ENCODE measurements around the gene KRTAP9-8.
"Not testable (repeated sequence)": the region's sequence is repeated elsewhere in the genome, so short reads cannot be mapped to it uniquely, and the experiment has no call there.

KRTAP9-8 gene

DNA sequence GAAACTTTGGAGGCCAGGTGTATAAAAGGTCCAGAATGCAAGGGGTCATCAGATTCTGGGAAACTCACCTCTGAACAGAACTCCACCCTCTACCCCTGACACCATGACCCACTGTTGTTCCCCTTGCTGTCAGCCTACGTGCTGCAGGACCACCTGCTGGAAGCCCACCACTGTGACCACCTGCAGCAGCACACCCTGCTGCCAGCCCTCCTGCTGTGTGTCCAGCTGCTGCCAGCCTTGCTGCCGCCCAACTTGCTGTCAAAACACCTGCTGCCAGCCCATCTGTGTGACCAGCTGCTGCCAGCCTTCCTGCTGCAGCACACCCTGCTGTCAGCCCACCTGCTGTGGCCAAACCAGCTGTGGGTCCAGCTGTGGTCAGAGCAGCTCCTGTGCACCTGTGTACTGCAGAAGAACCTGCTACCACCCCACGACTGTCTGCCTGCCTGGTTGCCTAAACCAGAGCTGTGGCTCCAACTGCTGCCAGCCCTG, at the start of gene KRTAP9-8:
KRTAP9-8 (plus strand) TSS at position 51 of the 489 bp plus-strand sequence; CDS start at position 104, 53 bp downstream.
- H3K4me3 Mint-ChIP-seq; DNase-seq; H3K36me3 Mint-ChIP-seq; H3K27ac Mint-ChIP-seq; H3K4me1 Mint-ChIP-seq; H3K9me3 Mint-ChIP-seq; ATAC-seq (replicated peaks): not testable (repeated sequence)
- peaks cover 23 to 29% of the 10 kb centered on the region in 2 donors for H3K27me3 Mint-ChIP-seq

GRCh38 chr17:41189837-41190318, 47.9 kb upstream of the KRTAP9-8 start, which contains the start of gene KRTAP9-1:
KRTAP9-1 (plus strand) TSS chr17:41189887; CDS start chr17:41189887, 0 bp downstream.
- not testable (repeated sequence) for H3K27ac Mint-ChIP-seq; H3K4me1 Mint-ChIP-seq; H3K36me3 Mint-ChIP-seq; H3K9me3 Mint-ChIP-seq; DNase-seq; H3K4me3 Mint-ChIP-seq; ATAC-seq (replicated peaks)
- peaks cover 15 to 34% of the 10 kb centered on the region in 2 donors for H3K27me3 Mint-ChIP-seq

GRCh38 chr17:41190328-41190727, 47.5 kb upstream of the KRTAP9-8 start:
- Mint-ChIP-seq H3K4me3 (no peak overlapping the region), H3K27me3 (peaks cover 15 to 34% of the 10 kb centered on the region in 2 donors), H3K36me3 (no peaks in the 10 kb centered on the region), H3K27ac (no peak overlapping the region), H3K9me3 (peaks cover 0 to 3% of the 10 kb centered on the region in 2 donors), H3K4me1 (no peaks in the 10 kb centered on the region)
- DNase-seq (no peak), ATAC-seq (replicated peaks) (no peak)

DNA sequence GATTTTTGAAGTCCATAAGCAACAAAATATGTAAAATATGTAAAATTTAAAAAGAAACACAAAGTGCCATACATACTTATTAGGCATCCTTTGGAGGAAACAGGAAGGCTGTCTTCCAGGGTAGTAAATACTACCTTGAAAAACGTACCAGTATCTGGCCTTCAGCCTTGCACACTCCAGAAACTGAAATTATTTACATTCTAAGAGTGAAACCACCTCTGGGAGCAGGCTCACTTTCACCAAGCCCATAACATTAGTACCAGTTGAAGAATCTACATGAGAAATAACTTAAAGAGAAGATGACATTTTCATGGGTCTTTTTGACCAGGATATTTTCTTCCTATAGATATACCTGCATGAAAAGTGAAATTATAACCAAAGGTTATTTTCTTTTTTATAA, 41.7 kb upstream of the KRTAP9-8 start:
- no peak overlapping the region for H3K27ac Mint-ChIP-seq
- peaks cover 3 to 18% of the 10 kb centered on the region in 2 donors for H3K27me3 Mint-ChIP-seq
- peaks cover 0 to 2% of the 10 kb centered on the region in 2 donors for H3K4me1 Mint-ChIP-seq
- H3K36me3 Mint-ChIP-seq: no peaks in the 10 kb centered on the region
- no peak overlapping the region for H3K4me3 Mint-ChIP-seq
- H3K9me3 Mint-ChIP-seq: peaks cover 0 to 7% of the 10 kb centered on the region in 2 donors
- no peak for ATAC-seq (replicated peaks)
- no peak for DNase-seq

GRCh38 chr17:41199421-41200078, 38.2 kb upstream of the KRTAP9-8 start:
- Mint-ChIP-seq H3K27me3 (peaks cover 0 to 6% of the 10 kb centered on the region in 2 donors), H3K4me3 (no peak overlapping the region), H3K4me1 (peaks cover 0 to 2% of the 10 kb centered on the region in 2 donors), H3K36me3 (no peaks in the 10 kb centered on the region), H3K27ac (no peak overlapping the region), H3K9me3 (peaks cover 0 to 4% of the 10 kb centered on the region in 2 donors)
- ATAC-seq (replicated peaks): no peak
- no peak for DNase-seq

DNA sequence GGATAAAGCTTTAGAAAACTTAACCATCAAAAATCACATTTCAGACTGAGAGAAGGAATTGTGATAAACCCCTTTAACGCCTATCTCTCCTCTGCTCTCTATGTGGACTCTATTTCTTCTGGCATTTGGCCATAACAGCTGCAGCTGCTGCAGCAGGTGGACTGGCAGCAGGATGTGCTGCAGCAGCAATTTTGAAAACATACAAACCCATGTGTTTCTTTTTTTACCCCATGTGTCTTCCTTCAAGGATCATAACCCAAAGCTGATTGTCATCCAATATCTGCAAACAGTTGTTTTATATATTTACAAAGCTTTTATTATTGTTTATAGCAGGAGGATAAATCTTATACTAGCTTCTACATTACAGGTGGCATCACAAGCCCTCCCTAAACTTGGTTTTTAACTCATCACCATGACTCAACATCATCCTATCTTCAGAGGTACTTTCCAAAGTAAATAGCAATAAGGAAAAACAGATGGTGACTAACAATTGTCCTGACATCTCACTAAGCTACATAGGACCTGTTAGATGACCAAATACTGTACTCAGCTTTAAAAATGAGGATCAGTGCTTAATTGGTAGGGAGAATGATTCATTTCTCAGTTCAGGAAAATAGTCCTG, 25.8 kb upstream of the KRTAP9-8 start:
- H3K4me1 Mint-ChIP-seq: peaks cover 8 to 19% of the 10 kb centered on the region in 2 donors
- ATAC-seq (replicated peaks): peak; percentile 45 to 79

DNA sequence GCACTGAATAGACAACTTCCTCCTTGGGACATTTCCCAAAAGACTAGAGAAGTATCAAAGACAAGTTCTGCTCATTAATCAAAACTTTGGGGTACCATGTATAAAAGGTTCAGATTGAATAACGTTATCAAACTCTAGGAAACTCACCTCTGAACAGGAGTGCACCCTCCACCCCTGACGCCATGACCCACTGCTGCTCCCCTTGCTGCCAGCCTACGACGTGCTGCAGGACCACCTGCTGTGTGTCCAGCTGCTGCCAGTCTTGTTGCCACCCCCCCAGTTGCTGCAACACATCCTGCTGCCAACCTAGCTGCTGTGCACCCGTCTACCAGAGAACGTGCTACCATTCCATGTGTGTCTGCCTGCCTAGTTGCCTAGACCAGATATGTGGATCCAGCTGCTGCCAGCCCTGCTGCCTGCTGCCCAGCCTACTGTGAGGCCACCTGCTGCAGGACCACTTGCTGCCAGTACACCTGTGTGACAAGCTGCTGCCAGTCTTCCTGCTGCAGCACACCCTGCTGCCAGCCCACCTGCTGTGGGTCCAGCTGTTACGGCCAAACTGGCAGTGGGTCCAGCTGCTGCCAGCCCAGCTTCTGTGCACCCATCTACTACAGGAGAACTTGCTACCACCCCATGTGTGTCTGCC, 25.2 kb upstream of the KRTAP9-8 start:
- H3K9me3 Mint-ChIP-seq: peaks cover 0 to 1% of the 10 kb centered on the region in 2 donors
- no peak overlapping the region for H3K27ac Mint-ChIP-seq
- H3K4me3 Mint-ChIP-seq: no peak overlapping the region
- H3K27me3 Mint-ChIP-seq: peaks cover 27 to 29% of the 10 kb centered on the region in 2 donors
- no peaks in the 10 kb centered on the region for H3K36me3 Mint-ChIP-seq
- ATAC-seq (replicated peaks) (no peak), DNase-seq (no peak)
- H3K4me1 Mint-ChIP-seq: peaks cover 8 to 19% of the 10 kb centered on the region in 2 donors

More for the DNA sequence above, 25.8 kb upstream of the KRTAP9-8 start:
- H3K36me3 Mint-ChIP-seq: no peaks in the 10 kb centered on the region
- no peak overlapping the region for H3K4me3 Mint-ChIP-seq
- no peak for DNase-seq
- peaks cover 0 to 1% of the 10 kb centered on the region in 2 donors for H3K9me3 Mint-ChIP-seq
- peaks cover 27 to 29% of the 10 kb centered on the region in 2 donors for H3K27me3 Mint-ChIP-seq
- H3K27ac Mint-ChIP-seq: no peak overlapping the region

DNA sequence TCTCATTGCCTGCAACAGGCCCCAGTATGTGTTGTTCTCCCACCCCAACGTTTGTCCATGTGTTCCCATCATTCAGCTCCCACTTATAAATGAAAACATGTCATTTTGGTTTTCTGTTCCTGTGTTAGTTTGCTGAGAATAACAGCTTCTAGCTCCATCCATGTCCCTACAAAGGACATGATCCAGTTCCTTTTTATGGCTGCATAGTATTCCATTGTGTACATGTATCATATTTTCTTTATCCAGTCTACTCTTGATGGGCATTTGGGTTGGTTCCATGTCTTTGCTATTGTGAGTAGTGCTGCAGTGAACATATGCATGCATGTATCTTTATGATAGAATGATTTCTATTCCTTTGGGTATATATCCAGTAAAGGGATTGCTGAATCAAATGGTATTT, 22.1 kb upstream of the KRTAP9-8 start:
- Mint-ChIP-seq H3K27ac (no peak overlapping the region), H3K9me3 (peaks cover 6 to 9% of the 10 kb centered on the region in 2 donors), H3K36me3 (peaks cover 1 to 9% of the 10 kb centered on the region in 2 donors), H3K27me3 (peaks cover 8 to 19% of the 10 kb centered on the region in 2 donors), H3K4me3 (no peak overlapping the region), H3K4me1 (peaks cover 8 to 19% of the 10 kb centered on the region in 2 donors)
- DNase-seq (no peak), ATAC-seq (replicated peaks) (no peak)

DNA sequence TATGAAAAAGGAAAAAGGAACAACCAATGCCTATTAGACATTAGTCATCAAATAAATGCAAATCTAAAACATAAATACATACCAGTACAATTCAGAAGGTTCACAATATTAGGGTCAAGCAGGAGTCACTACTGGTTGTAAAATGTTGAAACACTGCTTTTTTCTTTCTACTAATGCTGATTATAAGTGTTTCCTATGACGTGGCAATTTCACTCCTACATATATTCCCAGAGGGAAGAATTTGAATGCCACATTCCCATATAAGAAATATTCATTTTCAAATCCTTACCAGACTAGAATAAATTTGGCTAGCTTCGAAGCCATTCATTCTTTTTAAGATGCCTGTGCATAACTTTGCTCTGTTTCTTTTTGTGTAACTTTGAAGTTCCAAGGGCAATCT, 14.0 kb upstream of the KRTAP9-8 start:
- no peak for ATAC-seq (replicated peaks)
- H3K27ac Mint-ChIP-seq: no peak overlapping the region
- H3K27me3 Mint-ChIP-seq: peaks cover 7 to 9% of the 10 kb centered on the region in 2 donors
- peaks cover 4 to 9% of the 10 kb centered on the region in 2 donors for H3K9me3 Mint-ChIP-seq
- H3K4me1 Mint-ChIP-seq: no peaks in the 10 kb centered on the region
- no peak for DNase-seq
- H3K36me3 Mint-ChIP-seq: peaks cover 1 to 9% of the 10 kb centered on the region in 2 donors
- no peak overlapping the region for H3K4me3 Mint-ChIP-seq

GRCh38 chr17:41226051-41226450, 11.7 kb upstream of the KRTAP9-8 start:
- H3K4me1 Mint-ChIP-seq: peaks cover 4 to 11% of the 10 kb centered on the region in 2 donors
- H3K4me3 Mint-ChIP-seq: no peak overlapping the region
- no peaks in the 10 kb centered on the region for H3K36me3 Mint-ChIP-seq
- no peak for ATAC-seq (replicated peaks)
- DNase-seq: no peak
- H3K9me3 Mint-ChIP-seq: no peaks in the 10 kb centered on the region
- H3K27me3 Mint-ChIP-seq: peaks cover 6 to 7% of the 10 kb centered on the region in 2 donors
- H3K27ac Mint-ChIP-seq: no peak overlapping the region

DNA sequence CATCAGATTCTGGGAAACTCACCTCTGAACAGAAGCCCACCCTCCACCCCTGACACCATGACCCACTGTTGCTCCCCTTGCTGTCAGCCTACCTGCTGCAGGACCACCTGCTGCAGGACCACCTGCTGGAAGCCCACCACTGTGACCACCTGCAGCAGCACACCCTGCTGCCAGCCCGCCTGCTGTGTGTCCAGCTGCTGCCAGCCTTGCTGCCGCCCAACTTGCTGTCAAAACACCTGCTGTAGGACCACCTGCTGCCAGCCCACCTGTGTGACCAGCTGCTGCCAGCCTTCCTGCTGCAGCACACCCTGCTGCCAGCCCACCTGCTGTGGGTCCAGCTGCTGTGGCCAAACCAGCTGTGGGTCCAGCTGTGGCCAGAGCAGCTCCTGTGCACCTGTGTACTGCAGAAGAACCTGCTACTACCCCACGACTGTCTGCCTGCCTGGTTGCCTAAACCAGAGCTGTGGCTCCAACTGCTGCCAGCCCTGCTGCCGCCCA, 11.2 kb upstream of the KRTAP9-8 start, which contains the start of gene KRTAP9-2:
KRTAP9-2 (plus strand) TSS at position 51 of the 498 bp plus-strand sequence; CDS start at position 58, 7 bp downstream.
- H3K27me3 Mint-ChIP-seq; H3K36me3 Mint-ChIP-seq; H3K27ac Mint-ChIP-seq; H3K9me3 Mint-ChIP-seq; ATAC-seq (replicated peaks); DNase-seq; H3K4me3 Mint-ChIP-seq: not testable (repeated sequence)
- peaks cover 5 to 11% of the 10 kb centered on the region in 2 donors for H3K4me1 Mint-ChIP-seq

DNA sequence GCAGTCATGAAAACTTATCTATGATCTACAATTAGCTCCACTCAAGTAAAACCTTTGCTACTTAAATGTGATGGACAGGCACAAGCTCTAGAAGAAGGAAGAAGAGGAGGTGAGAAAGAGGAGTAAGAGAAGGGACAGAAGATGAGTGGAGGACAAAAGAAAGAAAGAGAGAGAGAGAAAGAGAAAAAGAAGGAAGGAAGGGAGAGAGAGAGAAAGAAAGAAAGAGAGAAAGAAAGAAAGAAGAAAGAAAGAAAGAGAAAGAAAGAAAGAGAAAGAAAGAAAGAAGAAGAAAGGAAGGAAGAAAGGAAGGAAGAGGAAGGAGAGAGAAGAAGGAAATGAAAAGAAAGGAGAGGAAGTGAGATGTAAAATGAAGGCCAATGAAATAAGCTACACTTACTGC, 7.7 kb upstream of the KRTAP9-8 start:
- Mint-ChIP-seq H3K36me3 (no peaks in the 10 kb centered on the region), H3K27ac (no peak overlapping the region), H3K4me1 (peaks cover 11% of the 10 kb centered on the region in 2 donors), H3K27me3 (peaks cover 9 to 15% of the 10 kb centered on the region in 2 donors), H3K4me3 (no peak overlapping the region), H3K9me3 (no peaks in the 10 kb centered on the region)
- DNase-seq: no peak
- ATAC-seq (replicated peaks): no peak

- no peak overlapping the region for H3K4me3 Mint-ChIP-seq
- H3K36me3 Mint-ChIP-seq: no peaks in the 10 kb centered on the region
- ATAC-seq (replicated peaks) (no peak), DNase-seq (no peak)
- H3K27me3 Mint-ChIP-seq: peaks cover 14 to 23% of the 10 kb centered on the region in 2 donors
- peaks cover 11 to 17% of the 10 kb centered on the region in 2 donors for H3K4me1 Mint-ChIP-seq
- no peaks in the 10 kb centered on the region for H3K9me3 Mint-ChIP-seq
- H3K27ac Mint-ChIP-seq: no peak overlapping the region
Measured at GRCh38 chr17:41231731-41232130, 6.1 kb upstream of the KRTAP9-8 start.

All from stimulated activated naive B cell treated with anti-CD40 and anti-IgM and Interleukin-4, amounts not matched to agents 10 μg/mL and 1 μg/mL and 100 μg/mL, for 72 hours (primary cell).